HepG2 (cell line): ENCODE results near the gene CRADD. TPM values are rescaled to one million over a fixed set of nuclear protein-coding genes. Genes with fewer than 3 reads are reported as not detected.

Experiments
- ATAC-seq: fragments of 200-7000 bp; cut with Tn5 transposase; 3 replicates; pipeline ENCODE4 v1.9.1; 2020; ENCODE audit warnings: mild to moderate bottlenecking, moderate library complexity
- BruUV-seq: library from RNA; stranded (reverse); fragments of 400-500 nt; replicated peaks from 2 replicates; lab custom pipeline; 2021; lab: Mats Ljungman, UMichigan
- CTCF ChIA-PET: fragments of 300-600 bp; formaldehyde crosslinking; extraction: SDS; loops from one replicate; lab custom pipeline; 2021; ENCODE audit warnings: low total read pairs, inconsistent platforms, low intra/inter-chr PET ratio; lab: Yijun Ruan, JAX
- POLR2A ChIA-PET: fragments of 350-600 bp; sonication (Branson Sonifier 250); formaldehyde crosslinking; loops from one replicate; lab custom pipeline; 2020; ENCODE audit warnings: antibody characterized with exemption, inconsistent platforms; lab: Yijun Ruan, JAX
- DNase-seq: peaks from one replicate; pipeline ENCODE4 v3.0.0-alpha.2; 2015; ENCODE audit warnings: low spot score
- FAIRE-seq: peaks from 3 replicates; lab custom pipeline; 2011; peaks lifted over from hg19 to GRCh38; lab: Jason Lieb, UNC
- H2AFZ ChIP-seq: one replicate; pipeline ENCODE4 v1.6.1; 2011; ENCODE audit warnings: low read length, inconsistent platforms
- H3K27ac ChIP-seq: fragments of 300-600 bp; 3 replicates; pipeline ENCODE4 v1.8.0; 2011; ENCODE audit warnings: mixed run types, mild to moderate bottlenecking, mixed read lengths, low read length, inconsistent platforms; ENCODE audit not compliant: insufficient read depth; ENCODE audit errors: extremely low read length
- H3K27me3 ChIP-seq, 2 experiments: fragments of 200-600 bp in 1 of 2; 2 replicates in 1 of 2; 3 replicates in 1 of 2; pipeline versions ENCODE4 v1.6.0 to v1.8.0; 2011; ENCODE audit warnings: low read length in 2 of 2, mild to moderate bottlenecking in 2 of 2, moderate library complexity in 2 of 2, inconsistent platforms in 1 of 2; ENCODE audit not compliant: insufficient read depth in 2 of 2, control insufficient read depth in 1 of 2
- H3K36me3 ChIP-seq, 2 experiments: fragments of 200-600 bp in 1 of 2; replicated peaks in 1 of 2; 2 replicates in 1 of 2; 3 replicates in 1 of 2; pipeline versions ENCODE4 v1.5.1 to v1.8.0; 2011; ENCODE audit warnings: low read length in 2 of 2, inconsistent platforms in 1 of 2; ENCODE audit not compliant: insufficient read depth in 2 of 2, control insufficient read depth in 1 of 2
- H3K4me1 ChIP-seq: 2 replicates; pipeline ENCODE4 v1.5.1; 2012; ENCODE audit warnings: low read length, inconsistent platforms; ENCODE audit not compliant: insufficient read depth
- H3K4me2 ChIP-seq: 2 replicates; pipeline ENCODE4 v1.6.0; 2011; ENCODE audit warnings: low read depth, low read length, inconsistent platforms
- H3K4me3 ChIP-seq, 3 experiments: fragments of 200-600 bp in 1 of 3; sonication (generic), shearing (Covaris generic) in 1 of 3; replicated peaks in 1 of 3; 2 replicates each; pipeline ENCODE4 v1.5.1; 2011 to 2016; ENCODE audit warnings: low read length in 3 of 3, inconsistent platforms in 2 of 3, low read depth in 2 of 3, mild to moderate bottlenecking in 2 of 3, control low read depth in 1 of 3, mixed read lengths in 1 of 3; ENCODE audit not compliant: insufficient read depth in 1 of 3
- H3K79me2 ChIP-seq: one replicate; pipeline ENCODE4 v1.6.1; 2011; ENCODE audit warnings: low read length, inconsistent platforms; ENCODE audit not compliant: insufficient read depth
- H3K9ac ChIP-seq: 2 replicates; pipeline ENCODE4 v1.6.0; 2011; ENCODE audit warnings: mild to moderate bottlenecking, low read depth, low read length, inconsistent platforms; ENCODE audit not compliant: insufficient read depth
- H3K9me3 ChIP-seq: 2 replicates; pipeline ENCODE4 v1.5.1; 2012; ENCODE audit warnings: mild to moderate bottlenecking, low read length
- H4K20me1 ChIP-seq: 2 replicates; pipeline ENCODE4 v1.6.0; 2011; ENCODE audit warnings: inconsistent platforms, mild to moderate bottlenecking, low read length, moderate library complexity; ENCODE audit not compliant: insufficient read depth
- ADNP ChIP-seq: sonication (generic); formaldehyde crosslinking; IDR thresholded peaks from 2 replicates; pipeline ENCODE4 v1.4.0; 2020; ENCODE audit warnings: missing genetic modification reagents
- ESRRA ChIP-seq: sonication (generic); formaldehyde crosslinking; IDR thresholded peaks from 2 replicates; pipeline ENCODE4 v1.5.1; 2020; ENCODE audit warnings: mild to moderate bottlenecking, low read depth, missing genetic modification reagents
- FOXA1 ChIP-seq, 2 experiments: fragments of 450-650 bp in 1 of 2; sonication (generic) in 1 of 2; formaldehyde crosslinking in 1 of 2; IDR thresholded peaks; 2 replicates each; pipeline versions ENCODE4 v1.4.0 to v1.6.1; 2016 to 2020; ENCODE audit warnings: missing genetic modification reagents in 1 of 2
- KLF6 ChIP-seq: IDR thresholded peaks from 2 replicates; pipeline ENCODE4 v1.8.0; 2016; ENCODE audit warnings: missing biosample characterization, missing genetic modification reagents
- LCORL ChIP-seq, 2 experiments: fragments of 450-650 bp in 1 of 2; sonication (generic) in 1 of 2; formaldehyde crosslinking in 1 of 2; IDR thresholded peaks; 2 replicates each; pipeline versions ENCODE4 v1.5.0 to v1.6.1; 2017 to 2020; ENCODE audit warnings: antibody characterized with exemption in 1 of 2, missing genetic modification reagents in 1 of 2
- TBL1XR1 ChIP-seq: fragments of 150-350 bp; IDR thresholded peaks from 2 replicates; pipeline ENCODE4 v1.6.1; 2014; ENCODE audit warnings: borderline replicate concordance, low read length; ENCODE audit not compliant: partially characterized antibody
- TEAD2 ChIP-seq: sonication (generic); formaldehyde crosslinking; IDR thresholded peaks from 2 replicates; pipeline ENCODE4 v1.9.0; 2021; ENCODE audit warnings: missing genetic modification reagents
- U2AF1 ChIP-seq: fragments of 200-400 bp; formaldehyde crosslinking; optimal IDR thresholded peaks from 2 replicates; pipeline ENCODE3; 2017; ENCODE audit warnings: mild to moderate bottlenecking, low read depth, low read length
- ZFP62 ChIP-seq: sonication (generic); formaldehyde crosslinking; IDR thresholded peaks from 2 replicates; pipeline ENCODE4 v1.4.0; 2020; ENCODE audit warnings: missing genetic modification reagents
- ZNF101 ChIP-seq: sonication (generic); formaldehyde crosslinking; IDR thresholded peaks from 2 replicates; pipeline ENCODE4 v1.4.0; 2020; ENCODE audit warnings: mild to moderate bottlenecking, low read depth, missing genetic modification reagents, borderline replicate concordance
- ZNF20 ChIP-seq: sonication (generic); formaldehyde crosslinking; IDR thresholded peaks from 2 replicates; pipeline ENCODE4 v1.4.0; 2020; ENCODE audit warnings: mild to moderate bottlenecking, moderate library complexity, missing genetic modification reagents
- ZNF382 ChIP-seq: sonication (generic); formaldehyde crosslinking; IDR thresholded peaks from 2 replicates; pipeline ENCODE4 v1.5.0; 2020; ENCODE audit warnings: missing genetic modification reagents, mild to moderate bottlenecking, borderline replicate concordance
- ZNF577 ChIP-seq: sonication (generic); formaldehyde crosslinking; IDR thresholded peaks from 2 replicates; pipeline ENCODE4 v1.4.0; 2020; ENCODE audit warnings: mild to moderate bottlenecking, low read depth, missing genetic modification reagents, borderline replicate concordance
- ZNF878 ChIP-seq: sonication (generic); formaldehyde crosslinking; IDR thresholded peaks from 2 replicates; pipeline ENCODE4 v1.8.1; 2023; ENCODE audit warnings: mild to moderate bottlenecking, missing genetic modification reagents, moderate library complexity
- ZSCAN30 ChIP-seq: sonication (generic); formaldehyde crosslinking; IDR thresholded peaks from 2 replicates; pipeline ENCODE4 v1.5.0; 2020; ENCODE audit warnings: mild to moderate bottlenecking, missing genetic modification reagents
- WGBS: methylation state at CpG from one replicate; pipeline ENCODE4 v1.1.6; 2017; ENCODE audit warnings: low lambda C conversion rate; 5-methylcytosine and 5-hydroxymethylcytosine counted together
- in situ Hi-C: cut with HindIII; loops from 2 replicates; pipeline ENCODE4 v1.10.0; 2017; ENCODE audit warnings: low pct_unique_long_range_greater_than_20kb; ENCODE audit not compliant: extremely low pct_ligation_motif_present
- intact Hi-C: fragments of 100-400 bp; cut with micrococcal nuclease; formaldehyde crosslinking; loops from one replicate; pipeline ENCODE4 v1.10.0; 2022; ENCODE audit not compliant: unreplicated experiment
- polyA plus RNA-seq, 8 experiments: library from polyadenylated mRNA; depleted of rRNA in 3 of 8; stranded (reverse) in 7 of 8; unstranded in 1 of 8; fragments of >200 nt; fragmentation: Illumina TruSeq in 4 of 8; extraction: Trizol in 4 of 8; gene quantifications; 2 replicates each; pipeline versions ENCODE4 v1.2.1 to v1.2.3, GENCODE V29; 2011 to 2016; ENCODE audit warnings: low read depth in 4 of 8, missing spikeins in 1 of 8, mixed read lengths in 1 of 8; ENCODE audit not compliant: insufficient read depth in 1 of 8
- total RNA-seq, 5 experiments: library from RNA; depleted of rRNA; stranded (reverse); fragments of >200 nt; fragmentation: Illumina TruSeq; extraction: Trizol; gene quantifications; 2 replicates each; pipeline ENCODE4 v1.2.3, GENCODE V29; 2016; ENCODE audit warnings: low read depth in 1 of 5
- TF ChIP-seq, protein P1 (sequence below): sonication (generic); formaldehyde crosslinking; IDR thresholded peaks from 2 replicates; pipeline ENCODE4 v1.4.0; 2020; ENCODE audit warnings: missing genetic modification reagents, borderline replicate concordance
- TF ChIP-seq, protein P2 (sequence below): sonication (generic); formaldehyde crosslinking; IDR thresholded peaks from 2 replicates; pipeline ENCODE4 v1.5.0; 2020; ENCODE audit warnings: missing genetic modification reagents

CRADD gene
- total and polyA plus RNA-seq, 2 of the 13 experiments (the other 11 are each of a cell fraction or from before 2014, with no cell fraction given), result 12.4 to 18.8 TPM

DNA sequence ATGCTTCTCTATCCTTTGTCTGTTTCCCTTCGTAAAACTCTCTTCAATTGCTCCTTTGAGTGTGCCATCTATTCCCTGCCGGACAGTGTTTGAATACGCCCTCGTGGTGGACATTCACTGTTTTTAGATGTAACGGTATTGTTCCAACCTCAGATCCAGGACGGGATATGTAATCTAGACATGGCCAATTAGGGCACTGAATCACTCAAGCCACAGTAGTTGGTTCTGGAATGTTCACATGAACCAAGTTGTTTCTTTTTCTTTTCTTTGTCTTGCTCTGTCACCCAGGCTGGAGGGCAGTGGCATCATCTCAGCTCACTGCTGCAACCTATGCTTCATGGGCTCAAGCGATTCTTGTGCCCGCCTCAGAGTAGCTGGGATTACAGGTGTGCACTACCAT lies 267.0 kb downstream of the CRADD start:
- in situ Hi-C loops (no loop called here), intact Hi-C loops (no loop called here)
- Histone ChIP-seq H3K79me2 (no peaks in the 10 kb centered on the region), H3K4me1 (no peaks in the 10 kb centered on the region), H3K4me3 (no peak overlapping the region), H3K9me3 (no peaks in the 10 kb centered on the region), H3K27me3 (no peaks in the 10 kb centered on the region; a peak in 1 of 5 replicates), H3K36me3 (no peaks in the 10 kb centered on the region), H4K20me1 (no peaks in the 10 kb centered on the region), H3K27ac (no peak overlapping the region), H3K9ac (no peak overlapping the region), H2AFZ (no peak overlapping the region), H3K4me2 (no peak overlapping the region)
- FAIRE-seq, result no peak
- no TSS peak for BruUV-seq
- POLR2A ChIA-PET, result no interaction called here
- CTCF ChIA-PET, result no interaction called here
- ATAC-seq, result no peak
- DNase-seq, result no peak
- WGBS, result 43% methylated on average over 8 of the region's 8 CpGs
- no peak for TF ChIP-seq ZNF878 (CRISPR knock-in tag)
- no peak for TF ChIP-seq FOXA1 (IDR thresholded peaks at IDR 0.05)
- TF ChIP-seq FOXA1 (CRISPR knock-in tag; IDR thresholded peaks at IDR 0.05), result no peak
- TF ChIP-seq ZNF20 (CRISPR knock-in tag), result no peak
- TF ChIP-seq, protein P1, sequence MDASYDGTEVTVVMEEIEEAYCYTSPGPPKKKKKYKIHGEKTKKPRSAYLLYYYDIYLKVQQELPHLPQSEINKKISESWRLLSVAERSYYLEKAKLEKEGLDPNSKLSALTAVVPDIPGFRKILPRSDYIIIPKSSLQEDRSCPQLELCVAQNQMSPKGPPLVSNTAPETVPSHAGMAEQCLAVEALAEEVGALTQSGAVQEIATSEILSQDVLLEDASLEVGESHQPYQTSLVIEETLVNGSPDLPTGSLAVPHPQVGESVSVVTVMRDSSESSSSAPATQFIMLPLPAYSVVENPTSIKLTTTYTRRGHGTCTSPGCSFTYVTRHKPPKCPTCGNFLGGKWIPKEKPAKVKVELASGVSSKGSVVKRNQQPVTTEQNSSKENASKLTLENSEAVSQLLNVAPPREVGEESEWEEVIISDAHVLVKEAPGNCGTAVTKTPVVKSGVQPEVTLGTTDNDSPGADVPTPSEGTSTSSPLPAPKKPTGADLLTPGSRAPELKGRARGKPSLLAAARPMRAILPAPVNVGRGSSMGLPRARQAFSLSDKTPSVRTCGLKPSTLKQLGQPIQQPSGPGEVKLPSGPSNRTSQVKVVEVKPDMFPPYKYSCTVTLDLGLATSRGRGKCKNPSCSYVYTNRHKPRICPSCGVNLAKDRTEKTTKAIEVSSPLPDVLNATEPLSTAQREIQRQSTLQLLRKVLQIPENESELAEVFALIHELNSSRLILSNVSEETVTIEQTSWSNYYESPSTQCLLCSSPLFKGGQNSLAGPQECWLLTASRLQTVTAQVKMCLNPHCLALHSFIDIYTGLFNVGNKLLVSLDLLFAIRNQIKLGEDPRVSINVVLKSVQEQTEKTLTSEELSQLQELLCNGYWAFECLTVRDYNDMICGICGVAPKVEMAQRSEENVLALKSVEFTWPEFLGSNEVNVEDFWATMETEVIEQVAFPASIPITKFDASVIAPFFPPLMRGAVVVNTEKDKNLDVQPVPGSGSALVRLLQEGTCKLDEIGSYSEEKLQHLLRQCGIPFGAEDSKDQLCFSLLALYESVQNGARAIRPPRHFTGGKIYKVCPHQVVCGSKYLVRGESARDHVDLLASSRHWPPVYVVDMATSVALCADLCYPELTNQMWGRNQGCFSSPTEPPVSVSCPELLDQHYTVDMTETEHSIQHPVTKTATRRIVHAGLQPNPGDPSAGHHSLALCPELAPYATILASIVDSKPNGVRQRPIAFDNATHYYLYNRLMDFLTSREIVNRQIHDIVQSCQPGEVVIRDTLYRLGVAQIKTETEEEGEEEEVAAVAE, result no peak
- TF ChIP-seq ZNF577 (CRISPR knock-in tag), result no peak
- TF ChIP-seq, protein P2, sequence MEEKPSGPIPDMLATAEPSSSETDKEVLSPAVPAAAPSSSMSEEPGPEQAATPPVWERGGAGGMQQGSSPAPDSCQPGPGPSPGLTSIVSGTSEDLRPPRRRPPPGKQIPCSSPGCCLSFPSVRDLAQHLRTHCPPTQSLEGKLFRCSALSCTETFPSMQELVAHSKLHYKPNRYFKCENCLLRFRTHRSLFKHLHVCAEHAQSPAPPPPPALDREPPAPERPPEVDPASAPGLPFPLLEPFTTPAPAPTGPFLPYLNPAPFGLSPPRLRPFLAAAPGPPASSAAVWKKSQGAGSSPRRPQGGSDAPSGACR (CRISPR knock-in tag), result no peak
- no peak for TF ChIP-seq U2AF1
- TF ChIP-seq TBL1XR1, result no peak
- no peak for TF ChIP-seq ZNF382 (CRISPR knock-in tag)
- no peak for TF ChIP-seq ZNF101 (CRISPR knock-in tag)
- no peak for TF ChIP-seq ZSCAN30 (CRISPR knock-in tag)
- TF ChIP-seq ZFP62, result no peak
- TF ChIP-seq KLF6 (CRISPR knock-in tag), result no peak
- TF ChIP-seq ESRRA (CRISPR knock-in tag), result no peak
- TF ChIP-seq TEAD2 (CRISPR knock-in tag), result no peak
- no peak for TF ChIP-seq ADNP
- TF ChIP-seq LCORL (IDR thresholded peaks at IDR 0.05), result no peak
- no peak for TF ChIP-seq LCORL (CRISPR knock-in tag; IDR thresholded peaks at IDR 0.05)
